ENCODE results near the gene C11orf98.
A peak's percentile ranks its signal among the peaks of the same experiment; 100 is the strongest.
"Not testable (repeated sequence)": the region's sequence is repeated elsewhere in the genome, so short reads cannot be mapped to it uniquely, and the experiment has no call there.

Gene C11orf98

DNA sequence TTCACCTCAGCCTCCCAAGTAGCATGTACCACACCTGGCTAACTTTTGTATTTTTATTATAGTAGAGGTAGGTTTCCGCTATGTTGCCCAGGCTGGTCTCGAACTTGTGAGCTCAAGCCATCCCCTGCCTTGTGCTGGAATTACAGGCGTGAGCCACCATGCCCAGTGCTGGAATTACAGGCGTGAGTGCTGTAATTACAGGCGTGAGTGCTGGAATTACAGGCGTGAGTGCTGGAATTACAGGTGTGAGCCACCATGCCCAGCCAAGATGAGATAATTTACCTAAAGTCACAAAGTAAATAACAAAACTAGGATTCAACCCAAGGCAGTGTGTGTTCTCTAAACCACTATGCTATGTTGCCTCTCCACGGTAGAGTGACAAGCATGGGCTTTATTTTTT, 17.5 kb upstream of the C11orf98 start:
- DNase-seq (ENCODE audit: low read depth) = no peak

DNA sequence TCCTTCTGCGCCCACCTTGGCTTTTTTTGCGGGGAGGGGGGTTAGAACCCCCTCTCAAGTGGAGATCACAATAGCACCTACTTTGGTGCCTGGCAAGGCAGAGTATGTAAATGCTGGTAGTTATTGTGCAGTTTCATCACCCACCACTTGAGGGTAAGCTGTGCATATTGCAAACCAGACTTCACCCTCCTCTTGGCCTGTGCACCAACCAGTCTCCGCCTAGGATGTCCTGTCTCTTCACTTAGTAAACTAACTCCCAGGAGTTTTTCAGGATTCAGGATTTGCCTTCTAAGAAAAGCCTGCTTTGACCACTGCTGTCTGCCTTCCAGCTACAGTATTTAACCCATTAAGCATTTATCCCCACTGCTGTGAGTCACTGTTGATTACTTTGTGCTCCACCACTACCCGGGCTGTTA, 15.8 kb upstream of the C11orf98 start:
- DNase-seq (ENCODE audit: low read depth) = no peak

DNA sequence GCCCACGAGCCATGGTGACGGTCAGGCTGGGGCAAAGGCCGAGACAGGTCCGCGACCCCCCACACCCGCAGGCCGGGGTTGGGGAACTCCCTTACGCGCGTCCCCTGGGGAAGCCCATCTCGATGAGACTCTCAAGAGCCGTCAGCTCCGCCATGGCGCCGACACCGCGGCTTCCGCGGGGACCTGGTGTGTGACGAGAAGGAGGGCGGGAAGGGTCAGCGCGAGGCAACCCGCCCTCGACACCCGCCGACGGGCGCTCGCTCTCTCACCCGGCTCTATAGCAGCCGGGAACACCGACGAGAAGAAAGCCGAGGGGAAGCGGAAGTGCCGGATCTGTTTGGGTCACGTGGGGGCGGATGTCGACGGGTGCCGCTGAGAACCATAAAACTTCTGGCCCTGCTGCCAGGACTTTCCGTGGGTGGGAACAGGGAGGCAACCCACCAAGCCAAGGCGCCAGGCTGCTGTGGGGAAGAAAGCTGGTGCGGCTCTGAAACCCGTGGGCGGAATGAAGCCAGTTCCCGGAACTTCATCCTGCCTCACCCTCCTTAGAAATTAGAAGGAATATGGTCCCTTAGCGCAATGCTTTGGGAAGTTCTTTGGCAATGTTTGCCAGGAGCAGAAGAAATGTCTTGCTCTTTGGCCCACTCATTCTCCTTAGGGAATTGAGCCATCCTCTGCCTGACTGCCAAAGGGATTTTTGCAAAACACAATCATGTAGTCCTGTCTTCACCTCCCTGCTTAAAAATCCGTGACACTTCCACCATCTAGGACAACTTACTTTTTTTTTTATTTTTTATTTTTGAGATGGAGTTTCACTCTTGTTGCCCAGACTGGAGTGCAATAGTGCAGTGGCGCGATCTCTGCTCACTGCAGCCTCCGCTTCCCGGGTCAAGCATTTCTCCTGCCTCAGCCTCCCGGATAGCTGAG, 14.0 kb upstream of the C11orf98 start, which contains the start of gene UBXN1:
Gene UBXN1 (minus strand): TSS at position 304 of the 927 bp plus-strand sequence. CDS start 150 bp downstream, at position 154.
- DNase-seq (ENCODE audit: low read depth) = peak; percentile 74

DNA sequence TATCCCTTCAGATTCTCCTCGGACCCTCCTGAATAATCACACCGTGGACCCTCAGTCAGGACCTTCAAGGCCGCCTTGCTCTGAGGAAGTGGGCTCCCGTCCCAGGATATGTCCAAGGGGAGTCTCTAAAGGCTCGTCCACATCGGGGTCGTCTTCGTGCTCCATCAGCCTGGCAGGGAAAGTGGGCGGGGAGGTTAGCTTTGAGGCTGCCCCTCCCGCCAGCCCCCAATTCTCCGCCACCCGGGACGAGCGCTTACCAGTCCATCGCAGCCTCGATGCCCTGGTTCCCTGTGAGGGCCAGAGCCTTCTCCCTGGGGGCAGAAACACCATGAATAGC, 13.4 kb upstream of the C11orf98 start:
- no peak for DNase-seq (ENCODE audit: low read depth)

DNA sequence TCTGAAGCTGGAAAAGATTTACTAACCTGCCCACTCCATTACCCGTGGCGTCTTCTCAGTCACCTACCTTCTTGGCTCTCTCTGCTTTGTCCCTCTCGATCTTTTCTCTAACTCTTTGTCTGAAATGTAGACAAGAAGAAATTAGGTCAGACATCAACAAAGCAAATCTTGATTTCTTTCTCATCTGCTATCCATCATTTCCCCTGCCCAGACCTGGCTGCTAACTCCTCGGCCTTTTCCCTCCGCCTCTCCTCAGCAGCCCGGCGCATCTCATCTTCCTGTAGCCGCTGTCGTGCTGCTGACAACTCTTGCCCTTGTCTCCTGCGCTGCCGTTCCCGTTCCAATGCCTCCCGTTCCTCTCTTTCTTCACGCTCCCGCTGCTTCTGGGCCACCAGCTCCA, 12.7 kb upstream of the C11orf98 start:
- DNase-seq (ENCODE audit: low read depth) = no peak

DNA sequence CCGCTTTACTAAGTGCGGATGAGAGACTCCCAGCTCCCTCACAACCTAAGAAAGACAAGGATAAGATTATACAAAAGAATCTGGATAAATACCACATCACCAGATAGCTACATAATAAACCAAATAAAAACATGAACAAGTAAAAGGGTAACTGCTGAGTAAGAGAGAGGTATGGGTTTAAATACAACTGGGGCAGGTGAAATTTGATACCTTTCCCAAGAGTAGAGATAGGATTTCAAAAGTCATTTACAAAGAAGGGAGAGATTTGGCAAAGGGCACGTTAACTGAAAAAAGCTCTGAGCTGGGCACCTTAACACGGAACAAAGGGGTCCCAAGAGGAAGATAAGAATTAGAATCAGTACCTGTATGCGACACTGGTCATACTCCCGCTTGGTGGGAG, 12.1 kb upstream of the C11orf98 start:
- no peak for DNase-seq (ENCODE audit: low read depth)

DNA sequence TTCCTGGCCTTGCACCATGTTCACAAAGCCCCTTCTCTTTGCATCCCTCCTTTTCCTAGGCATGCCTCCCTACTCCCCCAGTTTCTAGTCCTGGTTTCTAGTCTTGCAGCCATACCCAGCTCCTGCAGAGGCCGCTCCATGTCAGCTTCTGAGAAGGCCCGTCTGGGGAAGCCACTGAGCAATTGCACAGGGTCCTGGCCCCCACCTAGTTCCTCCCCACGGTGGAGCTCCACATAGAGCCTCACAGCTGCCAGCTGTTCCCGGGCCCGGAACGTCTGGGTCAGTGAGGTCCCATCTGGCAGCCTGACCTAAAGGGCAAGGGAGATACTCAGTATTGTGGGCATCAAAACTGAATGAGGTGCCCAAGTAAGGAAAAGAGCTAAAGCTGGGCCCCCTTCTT, 11.7 kb upstream of the C11orf98 start:
- no peak for DNase-seq (ENCODE audit: low read depth)

DNA sequence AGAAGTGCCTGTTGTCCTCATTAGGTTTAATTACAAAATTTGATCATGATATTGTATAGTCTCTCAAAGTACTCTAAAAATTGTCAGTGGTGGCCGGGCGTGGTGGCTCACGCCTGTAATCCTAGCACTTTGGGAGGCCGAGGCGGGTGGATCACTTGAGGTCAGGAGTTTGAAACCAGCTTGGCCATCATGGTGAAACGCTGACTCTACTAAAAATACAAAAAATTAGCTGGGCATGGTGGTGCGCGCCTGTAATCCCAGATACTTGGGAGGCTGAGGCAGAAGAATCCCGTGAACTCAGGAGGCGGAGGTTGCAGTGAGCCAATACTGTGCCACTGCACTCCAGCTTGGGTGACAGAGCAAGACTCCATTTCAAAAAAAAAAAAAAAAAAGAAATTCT, 10.4 kb upstream of the C11orf98 start:
- not testable (repeated sequence) for DNase-seq (ENCODE audit: low read depth)

DNA sequence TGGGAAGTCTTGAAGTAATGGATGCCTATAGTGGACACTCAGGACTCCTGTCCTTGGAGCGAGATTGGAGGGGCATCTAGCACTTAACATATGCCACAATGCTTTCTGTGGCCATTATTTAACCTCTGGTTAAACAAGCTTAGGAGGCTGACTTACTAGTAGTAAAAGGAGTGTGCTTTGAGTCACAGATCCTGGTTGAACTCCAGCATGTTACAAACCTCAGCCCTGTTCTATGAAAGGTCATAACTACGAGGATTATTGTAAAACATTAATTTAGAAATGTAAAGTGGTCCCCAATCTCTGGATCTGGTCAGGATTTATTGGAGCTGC, 8.2 kb upstream of the C11orf98 start:
- DNase-seq (ENCODE audit: low read depth) = no peak

DNA sequence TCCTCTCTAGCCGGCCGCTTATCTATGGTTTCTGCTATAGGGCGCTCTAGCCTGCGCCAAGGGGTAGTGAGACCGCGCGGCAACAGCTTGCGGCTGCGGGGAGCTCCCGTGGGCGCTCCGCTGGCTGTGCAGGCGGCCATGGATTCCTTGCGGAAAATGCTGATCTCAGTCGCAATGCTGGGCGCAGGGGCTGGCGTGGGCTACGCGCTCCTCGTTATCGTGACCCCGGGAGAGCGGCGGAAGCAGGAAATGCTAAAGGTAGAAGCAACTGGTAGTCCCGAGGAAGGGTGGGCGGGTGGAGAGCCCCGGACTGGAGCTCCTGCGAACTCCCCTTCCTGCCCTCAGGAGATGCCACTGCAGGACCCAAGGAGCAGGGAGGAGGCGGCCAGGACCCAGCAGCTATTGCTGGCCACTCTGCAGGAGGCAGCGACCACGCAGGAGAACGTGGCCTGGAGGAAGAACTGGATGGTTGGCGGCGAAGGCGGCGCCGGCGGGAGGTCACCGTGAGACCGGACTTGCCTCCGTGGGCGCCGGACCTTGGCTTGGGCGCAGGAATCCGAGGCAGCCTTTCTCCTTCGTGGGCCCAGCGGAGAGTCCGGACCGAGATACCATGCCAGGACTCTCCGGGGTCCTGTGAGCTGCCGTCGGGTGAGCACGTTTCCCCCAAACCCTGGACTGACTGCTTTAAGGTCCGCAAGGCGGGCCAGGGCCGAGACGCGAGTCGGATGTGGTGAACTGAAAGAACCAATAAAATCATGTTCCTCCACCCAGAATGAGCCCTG, 6.8 kb upstream of the C11orf98 start, which contains the start of the genes LBHD1 and UQCC3:
Gene LBHD1 (minus strand): TSS at position 660 of the 782 bp plus-strand sequence. CDS start 2,236 bp downstream, outside the sequence.
Gene UQCC3 (plus strand): TSS at position 66 of the 782 bp plus-strand sequence. CDS start 73 bp downstream, at position 139.
- DNase-seq (ENCODE audit: low read depth) = peak; percentile 57

DNA sequence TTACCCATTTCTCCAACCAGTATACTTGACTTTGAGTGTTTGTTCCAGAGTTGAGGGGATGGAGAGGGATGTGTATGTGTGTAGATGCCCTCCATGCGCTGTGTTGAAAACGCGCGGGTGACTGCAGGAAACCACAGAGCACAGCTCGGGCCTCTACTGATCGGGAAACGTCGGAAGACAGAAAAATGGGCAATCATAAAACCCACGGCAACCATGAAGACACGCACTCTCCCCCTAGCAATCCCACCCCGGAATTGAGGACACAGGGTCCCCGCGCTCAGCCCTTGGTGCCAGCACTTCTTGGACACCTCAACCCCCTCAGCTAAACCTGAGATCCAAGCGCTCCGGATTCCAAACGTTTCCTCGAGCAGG, 6.2 kb upstream of the C11orf98 start:
- no peak for DNase-seq (ENCODE audit: low read depth)

DNA sequence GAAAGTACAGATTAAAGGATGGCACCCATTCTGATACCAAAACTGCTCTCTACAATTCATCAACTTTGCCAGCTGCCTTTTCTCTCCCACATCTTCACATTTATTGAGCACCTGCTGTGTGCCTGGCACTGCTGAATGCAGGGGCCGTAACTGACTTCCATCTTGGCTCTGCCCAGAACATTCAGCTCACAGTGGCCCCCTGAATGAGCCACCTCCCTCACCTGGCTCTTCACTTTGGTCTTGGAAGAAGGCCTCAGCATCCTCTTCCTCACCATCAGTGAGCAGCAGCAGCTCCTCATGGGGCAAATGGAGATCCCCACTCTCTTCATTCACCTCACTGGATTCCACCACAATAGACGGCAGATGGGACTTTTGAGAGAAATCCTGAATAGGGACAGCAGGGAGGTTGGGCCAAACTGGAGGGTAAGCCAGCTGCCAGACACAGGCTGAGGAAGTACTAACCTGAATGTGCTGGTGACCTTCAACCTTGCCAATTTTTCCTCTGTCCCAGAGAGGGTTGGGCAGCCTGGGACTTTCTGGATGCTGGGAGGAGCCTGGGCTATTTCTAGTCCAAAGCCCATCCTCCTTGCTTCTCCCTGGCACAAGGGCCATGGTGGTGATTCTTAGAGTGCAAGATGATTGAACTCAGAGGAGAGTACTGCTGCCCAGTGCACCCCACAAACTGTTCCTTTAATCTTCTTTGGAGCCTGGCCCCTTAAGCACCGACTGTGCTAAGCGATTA, 4.6 kb upstream of the C11orf98 start:
- no peak for DNase-seq (ENCODE audit: low read depth)

DNA sequence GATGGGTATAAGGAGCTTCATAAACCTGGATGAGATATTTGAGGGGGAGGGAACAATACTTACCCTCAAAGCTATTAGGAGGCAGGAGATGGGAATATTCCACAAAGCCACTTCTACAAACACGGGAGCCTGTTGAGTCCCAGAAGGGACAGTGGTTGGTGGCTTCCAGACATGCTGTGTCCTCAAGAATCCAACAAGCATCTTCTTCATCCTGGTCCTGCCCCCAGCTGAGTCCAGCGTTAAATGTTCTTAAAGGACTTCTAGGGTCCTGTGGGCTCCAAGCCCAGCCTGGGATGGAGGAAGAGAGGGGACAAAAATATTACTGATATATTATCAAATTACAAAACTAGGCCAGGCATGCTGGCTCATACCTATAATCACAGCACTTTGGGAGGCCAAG, 2.5 kb upstream of the C11orf98 start:
- DNase-seq (ENCODE audit: low read depth) = no peak

DNA sequence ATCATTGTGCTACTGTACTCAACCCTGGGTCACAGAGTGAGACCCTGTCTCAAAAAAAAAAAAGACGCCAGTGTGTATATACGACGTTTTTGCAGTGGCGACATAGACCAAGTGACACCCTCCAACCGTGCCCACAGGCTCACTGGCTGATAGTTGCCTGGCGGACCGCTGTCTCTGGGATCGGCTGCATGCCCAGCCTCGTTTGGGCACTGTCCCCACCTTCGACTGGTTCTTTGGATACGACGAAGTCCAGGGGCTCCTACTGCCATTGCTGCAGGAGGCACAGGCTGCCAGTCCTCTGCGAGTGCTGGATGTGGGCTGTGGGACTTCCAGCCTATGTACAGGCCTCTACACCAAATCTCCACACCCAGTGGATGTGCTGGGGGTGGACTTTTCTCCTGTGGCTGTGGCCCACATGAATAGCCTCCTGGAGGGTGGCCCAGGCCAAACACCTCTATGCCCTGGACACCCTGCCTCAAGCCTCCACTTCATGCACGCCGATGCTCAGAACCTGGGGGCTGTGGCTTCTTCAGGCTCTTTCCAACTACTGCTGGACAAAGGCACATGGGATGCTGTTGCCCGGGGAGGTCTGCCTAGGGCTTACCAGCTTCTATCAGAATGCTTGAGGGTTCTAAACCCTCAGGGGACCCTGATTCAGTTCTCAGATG, 1.4 kb upstream of the C11orf98 start:
- no peak for DNase-seq (ENCODE audit: low read depth)

DNA sequence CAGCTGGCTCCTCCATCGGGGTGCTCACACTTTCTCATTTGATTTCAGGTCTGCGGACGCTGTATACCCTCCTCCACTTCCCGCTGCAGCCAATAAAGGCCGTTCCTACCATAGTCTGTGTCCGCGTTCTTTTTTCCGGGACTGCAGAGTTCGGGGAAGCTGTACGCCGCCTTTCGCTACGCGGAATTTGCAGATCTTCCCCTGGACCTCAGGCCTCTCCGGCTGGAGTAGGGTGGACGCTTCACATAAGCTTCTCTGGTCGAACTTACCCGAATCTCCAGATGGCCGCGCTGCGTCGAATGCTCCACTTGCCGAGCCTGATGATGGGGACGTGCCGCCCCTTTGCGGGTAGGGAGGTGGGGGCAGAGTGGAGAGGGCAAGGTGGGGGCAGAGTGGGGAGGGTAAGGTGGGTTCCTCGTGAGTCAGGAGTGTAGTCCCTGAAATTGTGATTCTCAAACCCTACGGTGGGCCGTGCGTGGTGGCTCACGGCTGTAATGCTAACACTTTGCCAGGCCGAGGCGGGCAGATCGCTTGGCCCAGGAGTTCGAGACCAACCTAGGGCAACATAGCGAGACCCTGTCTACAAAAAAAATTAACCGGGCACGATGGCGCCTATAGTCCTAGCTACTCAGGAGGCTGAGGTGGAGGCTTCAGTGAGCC, 719 bp upstream of the C11orf98 start:
- DNase-seq (ENCODE audit: low read depth) = peak; percentile 69

DNA sequence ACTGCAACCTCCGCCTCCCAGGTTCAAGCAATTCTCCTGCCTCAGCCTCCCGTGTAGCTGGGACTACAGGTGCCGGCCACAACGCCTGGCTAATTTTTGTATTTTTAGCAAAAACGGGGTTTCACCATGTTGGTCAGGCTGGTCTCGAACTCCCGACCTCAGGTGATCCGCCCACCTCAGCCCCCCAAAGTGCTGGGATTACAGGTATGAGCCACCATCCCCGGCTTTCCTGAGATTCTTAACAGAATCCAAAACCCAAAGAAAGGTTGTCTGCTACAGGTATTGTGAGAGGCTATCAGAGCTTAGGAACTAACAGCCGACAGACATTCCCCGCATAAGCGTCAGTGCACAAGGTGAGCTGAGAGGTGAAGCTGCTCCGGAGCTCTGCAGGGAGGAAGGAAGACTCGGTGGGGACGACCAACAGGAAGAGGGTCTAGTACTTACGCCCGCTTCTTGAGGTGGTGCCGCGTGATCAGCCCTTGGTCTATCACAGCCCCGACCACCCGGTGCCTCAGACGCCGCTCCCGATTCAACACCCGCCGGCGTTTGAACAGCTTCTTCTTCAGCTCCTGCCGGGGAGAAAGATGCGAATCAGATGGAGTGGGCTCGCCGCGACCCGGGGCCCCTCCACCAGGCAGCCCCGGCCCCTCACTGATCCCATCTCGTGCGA, 470 bp downstream of the C11orf98 start:
- no peak for DNase-seq (ENCODE audit: low read depth)

DNA sequence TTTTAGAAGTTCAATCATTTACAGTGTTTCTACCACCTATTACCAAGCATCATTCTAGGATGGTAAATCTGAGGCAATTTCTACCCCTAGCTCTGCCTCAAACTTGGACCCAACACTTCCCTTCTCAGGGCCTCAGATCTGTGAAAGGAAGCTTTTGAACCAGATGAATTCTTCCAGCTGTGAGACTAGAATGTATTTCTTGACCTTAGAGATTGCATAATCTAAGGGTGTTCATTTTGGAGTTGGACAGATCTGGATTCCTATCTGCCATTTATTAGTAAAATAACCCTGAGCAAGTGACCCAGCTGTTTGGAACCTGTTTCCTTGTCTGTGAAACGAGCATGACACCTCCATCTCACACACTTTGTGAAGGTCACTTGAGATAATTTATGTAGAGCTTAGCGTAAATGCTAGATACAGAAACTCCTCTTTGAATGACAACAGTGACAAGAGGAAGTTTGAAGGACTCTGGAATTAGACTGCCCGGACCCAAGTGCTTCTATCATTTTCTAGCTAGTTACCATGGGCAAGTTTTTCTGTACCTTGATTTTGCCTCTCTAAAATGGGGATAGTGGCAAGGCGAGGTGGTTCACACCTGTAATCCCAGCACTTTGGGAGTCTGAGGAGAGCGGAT, 8.1 kb downstream of the C11orf98 start:
- no peak for DNase-seq (ENCODE audit: low read depth)

DNA sequence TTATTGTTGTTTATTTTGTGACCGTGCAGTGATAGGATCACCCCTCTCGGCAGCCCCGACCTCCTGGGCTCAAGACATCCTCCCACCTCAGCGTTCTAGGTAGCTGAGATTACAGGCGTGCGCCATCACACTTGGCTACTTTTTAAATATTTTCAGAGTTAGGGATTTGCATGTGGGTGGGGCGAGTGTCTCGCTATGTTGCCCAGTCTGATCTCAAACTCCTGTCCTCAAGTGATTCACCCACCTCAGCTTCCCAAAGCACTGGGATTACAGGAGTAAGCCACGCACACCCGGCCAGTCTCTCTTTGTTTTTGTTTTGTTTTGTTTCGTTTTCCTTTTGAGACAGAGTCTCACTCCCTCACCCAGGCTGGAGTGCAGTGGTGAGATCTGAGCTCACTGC, 10.7 kb downstream of the C11orf98 start:
- no peak for DNase-seq (ENCODE audit: low read depth)

DNA sequence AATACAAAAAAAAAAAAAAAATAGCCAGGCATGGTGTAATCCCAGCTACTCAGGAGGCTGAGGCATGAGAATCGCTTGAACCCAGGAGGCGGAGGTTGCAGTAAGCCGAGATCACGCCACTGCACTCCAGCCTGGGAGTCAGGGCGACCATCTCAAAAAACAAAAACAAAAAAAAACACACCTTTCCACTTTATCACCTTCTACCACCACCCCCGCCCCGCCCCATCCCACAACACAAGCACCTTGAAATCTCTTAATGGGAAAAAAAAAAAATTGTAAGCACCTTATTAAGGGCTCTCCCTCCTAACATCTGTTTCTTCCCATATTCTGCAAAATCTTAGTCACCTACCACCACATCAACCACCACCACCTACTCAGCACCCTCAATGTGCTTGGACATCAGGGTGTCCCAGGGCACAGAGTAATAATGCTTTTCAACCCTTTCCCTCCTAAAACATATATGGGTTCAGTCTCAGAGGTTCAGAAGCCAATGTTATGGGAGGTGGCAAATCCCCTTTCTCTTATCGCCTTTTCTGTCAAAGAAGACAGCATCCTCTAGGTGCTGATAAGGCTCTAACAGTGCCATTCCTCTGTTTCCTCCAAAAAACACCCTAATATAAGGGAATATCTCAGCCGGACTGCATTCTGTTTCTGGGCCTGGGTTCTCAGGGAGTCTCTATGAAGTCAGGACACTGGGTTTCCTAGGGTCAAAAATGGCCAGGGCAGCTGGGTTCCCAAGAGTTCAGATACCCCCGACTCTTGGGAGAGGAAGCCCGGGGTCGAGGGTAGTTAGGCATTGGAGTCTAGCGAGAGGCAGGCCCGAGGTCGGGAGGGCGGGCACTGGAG, 12.6 kb downstream of the C11orf98 start:
- no peak for DNase-seq (ENCODE audit: low read depth)
